ENCODE data around the gene NECTIN1.

Gene NECTIN1

DNA sequence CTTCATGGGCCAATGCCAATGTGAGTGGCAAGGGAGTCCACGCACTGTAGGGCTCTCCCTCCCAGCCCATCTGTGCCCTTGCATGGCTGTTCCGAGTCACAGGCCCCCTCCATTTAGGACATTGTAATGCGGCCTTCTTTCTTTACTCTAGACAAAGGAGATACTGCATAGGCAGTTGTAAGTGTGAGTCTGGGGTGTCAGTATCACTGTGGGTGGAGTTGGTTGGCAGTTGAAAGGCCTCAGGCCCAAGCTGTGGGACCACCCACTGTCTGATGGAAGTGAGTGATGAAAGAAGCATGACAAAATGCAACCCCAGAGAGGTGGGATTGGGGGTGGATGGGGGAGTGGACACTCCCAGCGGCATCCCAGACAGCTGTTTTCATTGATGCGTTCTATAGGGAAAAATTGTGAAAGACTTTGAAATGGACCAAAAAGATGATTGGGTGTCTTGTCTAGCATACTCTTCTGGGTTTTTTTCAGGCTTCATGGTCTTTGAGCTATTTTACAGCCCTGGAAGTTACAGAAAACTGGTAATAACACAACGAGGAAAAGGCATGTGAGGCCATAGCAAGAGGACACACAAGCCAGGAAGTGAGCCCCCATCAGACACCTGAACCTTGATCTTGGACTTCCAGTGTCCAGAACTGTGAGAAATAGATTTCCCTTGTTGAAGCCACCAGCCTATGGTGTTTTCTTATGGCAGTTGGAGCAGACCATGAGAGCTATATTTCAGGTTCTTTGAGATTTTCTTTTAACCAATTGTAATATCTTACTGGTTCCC, 114.6 kb downstream of the NECTIN1 start:
- no peak for DNase-seq (ENCODE audit: low spot score)
- TF ChIP-seq, protein P1, sequence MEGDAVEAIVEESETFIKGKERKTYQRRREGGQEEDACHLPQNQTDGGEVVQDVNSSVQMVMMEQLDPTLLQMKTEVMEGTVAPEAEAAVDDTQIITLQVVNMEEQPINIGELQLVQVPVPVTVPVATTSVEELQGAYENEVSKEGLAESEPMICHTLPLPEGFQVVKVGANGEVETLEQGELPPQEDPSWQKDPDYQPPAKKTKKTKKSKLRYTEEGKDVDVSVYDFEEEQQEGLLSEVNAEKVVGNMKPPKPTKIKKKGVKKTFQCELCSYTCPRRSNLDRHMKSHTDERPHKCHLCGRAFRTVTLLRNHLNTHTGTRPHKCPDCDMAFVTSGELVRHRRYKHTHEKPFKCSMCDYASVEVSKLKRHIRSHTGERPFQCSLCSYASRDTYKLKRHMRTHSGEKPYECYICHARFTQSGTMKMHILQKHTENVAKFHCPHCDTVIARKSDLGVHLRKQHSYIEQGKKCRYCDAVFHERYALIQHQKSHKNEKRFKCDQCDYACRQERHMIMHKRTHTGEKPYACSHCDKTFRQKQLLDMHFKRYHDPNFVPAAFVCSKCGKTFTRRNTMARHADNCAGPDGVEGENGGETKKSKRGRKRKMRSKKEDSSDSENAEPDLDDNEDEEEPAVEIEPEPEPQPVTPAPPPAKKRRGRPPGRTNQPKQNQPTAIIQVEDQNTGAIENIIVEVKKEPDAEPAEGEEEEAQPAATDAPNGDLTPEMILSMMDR (IDR thresholded peaks at IDR 0.05), result no peak
- no peak overlapping the region for H3K27ac ChIP-seq
- no peak overlapping the region for H3K4me3 ChIP-seq

DNA sequence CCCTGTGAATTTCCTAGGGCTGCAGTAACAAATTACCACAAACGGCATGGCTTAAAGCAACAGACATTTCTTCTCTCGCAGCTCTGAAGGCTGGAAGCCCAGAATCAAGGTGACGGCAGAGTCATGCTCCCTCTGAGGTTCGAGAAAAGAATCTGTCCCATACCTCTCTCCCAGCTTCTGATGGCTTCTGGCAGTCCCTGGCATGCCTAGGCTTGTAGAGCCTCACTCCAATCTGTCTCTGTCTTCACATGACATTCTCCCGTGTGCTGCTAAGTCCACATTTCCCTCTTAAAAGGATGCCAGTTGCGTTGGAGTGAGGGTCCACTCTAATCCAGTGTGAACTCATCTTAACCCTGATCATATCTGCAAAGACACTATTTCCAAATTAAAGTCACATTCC, 116.2 kb downstream of the NECTIN1 start:
- TF ChIP-seq, protein P1 (IDR thresholded peaks at IDR 0.05), result no peak
- DNase-seq (ENCODE audit: low spot score), result no peak
- no peak overlapping the region for H3K4me3 ChIP-seq
- H3K27ac ChIP-seq, result no peak overlapping the region

DNA sequence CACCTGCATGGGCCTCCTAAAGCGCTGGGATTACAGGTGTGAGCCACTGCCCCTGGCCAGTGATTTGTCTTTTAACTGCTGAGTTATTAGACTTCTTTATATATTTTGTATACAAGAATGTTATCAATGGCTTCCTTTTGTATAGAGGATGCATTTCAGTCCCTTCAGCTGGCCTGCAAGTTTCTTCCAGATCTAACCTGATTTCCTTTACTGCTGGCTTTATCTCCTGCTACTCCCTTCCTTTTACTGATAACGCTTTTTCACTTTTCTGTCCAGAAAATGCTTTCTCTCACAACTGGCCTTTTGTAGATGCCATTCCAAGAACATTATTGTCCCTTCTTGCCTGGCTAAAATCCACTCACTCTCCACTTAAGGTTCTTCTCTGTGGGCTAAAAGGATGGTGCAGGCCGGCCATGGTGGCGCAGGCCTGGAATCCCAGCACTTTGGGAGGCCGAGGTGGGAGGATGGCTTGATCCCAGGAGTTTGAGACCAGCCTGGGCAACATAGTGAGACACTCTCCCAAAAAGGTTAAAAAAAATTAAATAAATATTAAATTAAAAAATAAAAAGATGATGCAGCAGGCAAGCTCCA, 118.1 kb downstream of the NECTIN1 start:
- DNase-seq (ENCODE audit: low spot score), result no peak
- H3K27ac ChIP-seq, result no peak overlapping the region
- no peak overlapping the region for H3K4me3 ChIP-seq
- TF ChIP-seq, protein P1 (IDR thresholded peaks at IDR 0.05), result no peak

DNA sequence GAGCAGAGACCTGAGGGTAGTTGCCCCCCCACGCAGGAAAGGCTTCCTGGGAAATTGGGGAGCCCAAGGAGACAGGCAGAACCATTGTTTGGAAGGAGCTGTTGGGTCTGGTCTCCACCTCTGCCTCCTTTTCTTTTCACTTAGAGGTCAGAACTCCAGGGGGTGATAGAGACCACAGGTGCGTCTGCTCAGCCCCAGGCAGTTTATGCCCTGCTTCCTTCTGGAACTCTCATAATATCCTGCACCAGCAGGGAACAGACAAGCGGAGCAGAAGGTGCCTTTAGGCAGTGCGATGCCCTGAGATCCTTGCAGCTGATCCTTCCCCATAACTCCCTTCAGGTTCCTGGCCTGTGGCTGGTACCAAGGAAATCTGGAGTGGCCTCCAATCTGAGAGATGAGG, 120.2 kb downstream of the NECTIN1 start:
- TF ChIP-seq, protein P1 (IDR thresholded peaks at IDR 0.05), result no peak
- Histone ChIP-seq H3K27ac (no peak overlapping the region), H3K4me3 (no peak overlapping the region)
- DNase-seq (ENCODE audit: low spot score), result no peak

DNA sequence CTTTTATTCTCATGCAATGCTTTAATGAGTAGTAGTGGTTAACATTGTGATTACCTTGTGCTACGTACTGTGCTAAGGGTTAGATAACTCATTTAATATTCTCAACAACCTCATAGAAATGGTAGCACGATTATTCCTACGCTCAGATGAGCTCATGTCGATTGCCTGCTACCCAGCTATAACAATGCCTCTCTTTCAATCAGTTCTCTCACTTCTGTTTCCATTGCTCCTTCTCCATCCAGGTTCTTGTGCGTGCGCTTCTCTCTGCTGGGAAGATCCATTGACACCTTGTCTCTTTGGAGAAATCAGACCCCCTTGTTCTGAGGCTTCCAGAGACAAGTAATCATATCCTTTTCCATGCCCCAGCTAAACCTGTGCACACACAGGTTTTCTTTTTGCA, 120.8 kb downstream of the NECTIN1 start:
- TF ChIP-seq, protein P1 (IDR thresholded peaks at IDR 0.05), result no peak
- Histone ChIP-seq H3K27ac (no peak overlapping the region), H3K4me3 (no peak overlapping the region)
- no peak for DNase-seq (ENCODE audit: low spot score)

DNA sequence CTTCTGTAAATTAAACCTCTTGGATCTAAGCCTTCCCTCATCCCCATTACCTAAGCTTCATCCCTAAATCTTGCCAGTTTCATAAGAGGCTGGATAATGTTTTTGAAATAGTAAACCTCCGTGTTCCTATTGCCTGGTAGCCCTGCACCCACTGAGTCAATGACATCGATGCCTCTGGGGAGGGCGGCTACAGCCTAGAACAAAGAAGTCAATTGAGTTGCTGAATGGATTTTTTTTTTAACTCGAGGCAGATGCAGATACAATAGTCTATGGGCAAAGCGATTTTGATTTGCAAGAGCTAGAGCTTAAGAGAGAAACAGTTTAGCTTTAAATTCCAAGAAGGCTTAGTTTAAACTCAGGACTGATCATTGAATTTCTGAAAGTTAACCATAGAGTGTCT, 121.3 kb downstream of the NECTIN1 start:
- TF ChIP-seq, protein P1 (IDR thresholded peaks at IDR 0.05), result no peak
- DNase-seq (ENCODE audit: low spot score), result no peak
- Histone ChIP-seq H3K4me3 (no peak overlapping the region), H3K27ac (no peak overlapping the region)

DNA sequence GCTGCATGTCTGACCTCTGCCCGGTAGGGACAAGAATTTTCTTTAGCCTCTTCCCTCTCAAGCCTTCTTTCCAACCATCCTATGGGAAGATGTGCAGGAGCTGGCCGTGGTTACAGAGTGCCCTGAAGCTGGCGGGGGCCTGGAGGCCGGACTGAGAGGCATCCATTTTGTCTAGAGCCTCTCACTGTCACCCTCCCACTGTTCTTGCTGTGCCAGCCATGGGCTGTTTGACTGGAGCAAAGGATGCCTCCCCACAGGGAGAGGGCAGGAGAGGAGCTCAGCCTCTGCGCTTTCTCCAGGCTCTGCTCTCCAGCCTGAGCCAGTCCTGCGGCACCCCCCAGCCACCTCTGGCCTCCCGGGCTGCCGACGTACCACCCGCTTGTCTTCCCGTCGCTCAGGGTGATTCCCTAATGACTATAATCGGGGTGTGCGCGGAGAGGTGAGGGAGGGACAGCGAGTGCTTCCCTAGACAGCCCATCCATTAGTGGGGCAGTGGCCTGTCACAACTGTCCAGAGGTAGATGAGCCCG, 123.8 kb downstream of the NECTIN1 start:
- no peak for DNase-seq (ENCODE audit: low spot score)
- TF ChIP-seq, protein P1 (IDR thresholded peaks at IDR 0.05), result no peak
- H3K4me3 ChIP-seq, result no peak overlapping the region
- no peak overlapping the region for H3K27ac ChIP-seq

All from coronary artery (tissue), 2 donors.